ENCODE measurements around the gene SLC18A3. TPM values are rescaled to one million over a fixed set of nuclear protein-coding genes. Genes with fewer than 3 reads are reported as not detected.

SLC18A3 gene
- polyA plus RNA-seq, 1 experiment = not detected

- no peak for TF ChIP-seq CTCF (IDR thresholded peaks at IDR 0.05; ENCODE audit: insufficient read depth, low read depth, low read length)
- Histone ChIP-seq H3K4me3 (ENCODE audit: low read depth, low read length) (no peak overlapping the region), H3K36me3 (ENCODE audit: control insufficient read depth, insufficient read depth, low read length) (no peaks in the 10 kb centered on the region), H3K27me3 (ENCODE audit: control insufficient read depth, insufficient read depth, low read length) (peaks cover 6% of the 10 kb centered on the region)
- ChIA-PET CTCF (interaction anchor here (1.3 kb wide), 1 partner anchor 9 kb away, joined by 10 read pairs; no protein-coding TSS in a partner anchor), POLR2A (no interaction called here)
- DNase-seq (ENCODE audit: low read depth) = no peak
Measured at GRCh38 chr10:49602380-49603023, 7.6 kb upstream of the SLC18A3 start.

- no peaks in the 10 kb centered on the region for H3K36me3 ChIP-seq (ENCODE audit: control insufficient read depth, insufficient read depth, low read length)
- no peak overlapping the region for H3K4me3 ChIP-seq (ENCODE audit: low read depth, low read length)
- TF ChIP-seq CTCF (IDR thresholded peaks at IDR 0.05; ENCODE audit: insufficient read depth, low read depth, low read length) = no peak
- DNase-seq (ENCODE audit: low read depth) = no peak
- POLR2A ChIA-PET = no interaction called here
- peaks cover 27% of the 10 kb centered on the region for H3K27me3 ChIP-seq (ENCODE audit: control insufficient read depth, insufficient read depth, low read length)
- CTCF ChIA-PET = interaction anchor here (1.1 to 2.4 kb wide), 4 partner anchors 10 to 12 kb away, joined by 3 to 15 read pairs (median 4); no protein-coding TSS in a partner anchor
Measured at GRCh38 chr10:49605216-49605938, 4.7 kb upstream of the SLC18A3 start.

- no peak for DNase-seq (ENCODE audit: low read depth)
- H3K27me3 ChIP-seq (ENCODE audit: control insufficient read depth, insufficient read depth, low read length) = peaks cover 33% of the 10 kb centered on the region
- CTCF ChIA-PET = interaction anchor here (1.1 to 2.4 kb wide), 2 partner anchors 11 to 13 kb away, joined by 3 to 15 read pairs; no protein-coding TSS in a partner anchor
- no peak overlapping the region for H3K4me3 ChIP-seq (ENCODE audit: low read depth, low read length)
- H3K36me3 ChIP-seq (ENCODE audit: control insufficient read depth, insufficient read depth, low read length) = no peaks in the 10 kb centered on the region
- no peak for TF ChIP-seq CTCF (IDR thresholded peaks at IDR 0.05; ENCODE audit: insufficient read depth, low read depth, low read length)
- POLR2A ChIA-PET = no interaction called here
Measured at GRCh38 chr10:49605939-49606509, 4.1 kb upstream of the SLC18A3 start.

GRCh38 chr10:49606981-49607535 lies 3.1 kb upstream of the SLC18A3 start:
- H3K27me3 ChIP-seq (ENCODE audit: control insufficient read depth, insufficient read depth, low read length) = peaks cover 43% of the 10 kb centered on the region
- DNase-seq (ENCODE audit: low read depth) = no peak
- no peak for TF ChIP-seq CTCF (IDR thresholded peaks at IDR 0.05; ENCODE audit: insufficient read depth, low read depth, low read length)
- CTCF ChIA-PET = interaction anchor here (0.6 to 2.4 kb wide), 3 partner anchors 12 to 93 kb away, joined by 3 to 15 read pairs (median 3); no protein-coding TSS in a partner anchor
- POLR2A ChIA-PET = no interaction called here
- no peaks in the 10 kb centered on the region for H3K36me3 ChIP-seq (ENCODE audit: control insufficient read depth, insufficient read depth, low read length)
- H3K4me3 ChIP-seq (ENCODE audit: low read depth, low read length) = no peak overlapping the region

Data from BJ (cell line).